ENCODE data around the gene BCL11A.

The BCL11A gene

GRCh38 chr2:60544062-60544461 is 9.4 kb downstream of the BCL11A start:
- no peak for ATAC-seq
- TF ChIP-seq RARB (CRISPR knock-in tag; IDR thresholded peaks at IDR 0.05) (no peak), TCF4 (CRISPR knock-in tag; IDR thresholded peaks at IDR 0.05; ENCODE audit: borderline replicate concordance) (no peak), GLIS3 (CRISPR knock-in tag; IDR thresholded peaks at IDR 0.05) (no peak), PATZ1 (CRISPR knock-in tag; IDR thresholded peaks at IDR 0.05; ENCODE audit: borderline replicate concordance) (no peak), SNAI2 (CRISPR knock-in tag; IDR thresholded peaks at IDR 0.05) (no peak), ZNF70 (CRISPR knock-in tag; IDR thresholded peaks at IDR 0.05) (no peak), OSR1 (CRISPR knock-in tag; IDR thresholded peaks at IDR 0.05) (no peak), ZFP30 (CRISPR knock-in tag; IDR thresholded peaks at IDR 0.05) (no peak), TOX (CRISPR knock-in tag; IDR thresholded peaks at IDR 0.05; ENCODE audit: borderline replicate concordance) (no peak), ISL1 (CRISPR knock-in tag; IDR thresholded peaks at IDR 0.05) (no peak)

GRCh38 chr2:60541056-60541651 is 12.3 kb downstream of the BCL11A start:
- ATAC-seq = no peak
- TF ChIP-seq CSDC2 (CRISPR knock-in tag; IDR thresholded peaks at IDR 0.05) (no peak), ZC3H10 (CRISPR knock-in tag; IDR thresholded peaks at IDR 0.05) (no peak), TSHZ2 (CRISPR knock-in tag; IDR thresholded peaks at IDR 0.05) (no peak), ESRRG (CRISPR knock-in tag; IDR thresholded peaks at IDR 0.05) (no peak), GLIS3 (CRISPR knock-in tag; IDR thresholded peaks at IDR 0.05) (no peak), CREB5 (CRISPR knock-in tag; IDR thresholded peaks at IDR 0.05; ENCODE audit: low read depth) (no peak), TCF4 (CRISPR knock-in tag; IDR thresholded peaks at IDR 0.05; ENCODE audit: borderline replicate concordance) (no peak), ISL1 (CRISPR knock-in tag; IDR thresholded peaks at IDR 0.05) (no peak), ARNTL (CRISPR knock-in tag; IDR thresholded peaks at IDR 0.05; ENCODE audit: borderline replicate concordance, low read depth) (no peak), BACH2 (CRISPR knock-in tag; IDR thresholded peaks at IDR 0.05; ENCODE audit: borderline replicate concordance) (no peak), ZFP30 (CRISPR knock-in tag; IDR thresholded peaks at IDR 0.05) (no peak), POU6F1 (CRISPR knock-in tag; IDR thresholded peaks at IDR 0.05; ENCODE audit: borderline replicate concordance, low read depth) (no peak), ZNF8 (CRISPR knock-in tag; IDR thresholded peaks at IDR 0.05) (no peak), TOX (CRISPR knock-in tag; IDR thresholded peaks at IDR 0.05; ENCODE audit: borderline replicate concordance) (no peak), RARB (CRISPR knock-in tag; IDR thresholded peaks at IDR 0.05) (no peak), PPARA (CRISPR knock-in tag; IDR thresholded peaks at IDR 0.05; ENCODE audit: borderline replicate concordance) (no peak), ZNF565 (CRISPR knock-in tag; conservative IDR thresholded peaks at IDR 0.05; ENCODE audit: low read depth) (no peak), OSR1 (CRISPR knock-in tag; IDR thresholded peaks at IDR 0.05) (no peak)

- ATAC-seq = no peak
- TF ChIP-seq CSRNP3 (CRISPR knock-in tag; IDR thresholded peaks at IDR 0.05) = no peak
- TF ChIP-seq ZC3H10 (CRISPR knock-in tag; IDR thresholded peaks at IDR 0.05) = no peak
- no peak for TF ChIP-seq TSHZ2 (CRISPR knock-in tag; IDR thresholded peaks at IDR 0.05)
- TF ChIP-seq POU6F1 (CRISPR knock-in tag; IDR thresholded peaks at IDR 0.05; ENCODE audit: borderline replicate concordance, low read depth) = no peak
- no peak for TF ChIP-seq ZFP30 (CRISPR knock-in tag; IDR thresholded peaks at IDR 0.05)
- no peak for TF ChIP-seq TCF4 (CRISPR knock-in tag; IDR thresholded peaks at IDR 0.05; ENCODE audit: borderline replicate concordance)
- TF ChIP-seq OSR1 (CRISPR knock-in tag; IDR thresholded peaks at IDR 0.05) = no peak
- TF ChIP-seq PPARA (CRISPR knock-in tag; IDR thresholded peaks at IDR 0.05; ENCODE audit: borderline replicate concordance) = no peak
- no peak for TF ChIP-seq ZNF565 (CRISPR knock-in tag; conservative IDR thresholded peaks at IDR 0.05; ENCODE audit: low read depth)
These were observed 13.4 kb downstream of the BCL11A start for GRCh38 chr2:60540074-60540473.

Data from SK-N-SH treated with all-trans-retinoic acid at 6 μM for 48 hours (cell line).